Heart left ventricle (tissue), 16 donors: ENCODE measurements around the gene COPZ1. TPM values are rescaled to one million over a fixed set of nuclear protein-coding genes. Genes with fewer than 3 reads are reported as not detected.

Source experiments
- ATAC-seq, 4 donors: fragments of 200-7000 bp; cut with Tn5 transposase; one replicate each; pipeline ENCODE4 v1.9.1; 2020 to 2022; ENCODE audit warnings: moderate library complexity in 4 of 4, mild to moderate bottlenecking in 3 of 4, moderate number of reproducible peaks in 1 of 4
- DNase-seq, 5 donors: peaks; one replicate each; pipeline ENCODE4 v3.0.0-alpha.2; 2020
- H3K27ac ChIP-seq, 12 donors: fragments of 200-600 bp; sonication (generic) in 4 of 12; one replicate each; pipeline versions ENCODE4 v1.5.0 to v1.8.0; 2016 to 2022; ENCODE audit warnings: mild to moderate bottlenecking in 2 of 12
- H3K27me3 ChIP-seq, 9 donors: fragments of 200-600 bp; sonication (generic) in 2 of 9; one replicate each; pipeline versions ENCODE4 v1.5.1 to v1.8.0; 2016 to 2022; ENCODE audit warnings: mild to moderate bottlenecking in 3 of 9
- H3K36me3 ChIP-seq, 9 donors: fragments of 200-600 bp; sonication (generic) in 2 of 9; one replicate each; pipeline versions ENCODE4 v1.5.0 to v1.8.0; 2018 to 2022; ENCODE audit warnings: mild to moderate bottlenecking in 2 of 9
- H3K4me1 ChIP-seq, 12 donors: fragments of 200-600 bp; sonication (generic) in 4 of 12; one replicate each; pipeline versions ENCODE4 v1.5.0 to v1.8.0; 2016 to 2022; ENCODE audit warnings: mild to moderate bottlenecking in 3 of 12
- H3K4me3 ChIP-seq, 12 donors: fragments of 200-600 bp; sonication (generic) in 4 of 12; one replicate each; pipeline versions ENCODE4 v1.5.0 to v1.8.0; 2017 to 2022; ENCODE audit warnings: mild to moderate bottlenecking in 9 of 12, moderate library complexity in 4 of 12
- H3K9me3 ChIP-seq, 12 donors: fragments of 200-600 bp; sonication (generic) in 4 of 12; one replicate each; pipeline versions ENCODE4 v1.5.0 to v1.8.0; 2016 to 2022; ENCODE audit warnings: mild to moderate bottlenecking in 1 of 12
- CTCF ChIP-seq, 12 donors: fragments of 200-600 bp; sonication (generic) in 4 of 12; IDR thresholded peaks; one replicate each; pipeline versions ENCODE4 v1.5.0 to v1.8.0; 2018 to 2022; ENCODE audit warnings: antibody characterized with exemption in 12 of 12, mild to moderate bottlenecking in 5 of 12
- POLR2A ChIP-seq, 2 donors: fragments of 450-650 bp; IDR thresholded peaks; one replicate each; pipeline ENCODE4 v1.6.1; 2017; ENCODE audit warnings: antibody characterized with exemption in 2 of 2, mild to moderate bottlenecking in 2 of 2, moderate library complexity in 2 of 2
- WGBS, 4 donors: extraction: QIAGEN DNeasy Blood & Tissue Kit in 2 of 4; methylation state at CpG; one replicate each; pipeline versions ENCODE4 v1.1.5 to v1.1.7; 2013 to 2018; 5-methylcytosine and 5-hydroxymethylcytosine counted together
- intact Hi-C, 10 donors: fragments of 100-400 bp; cut with DNase I; formaldehyde crosslinking; loops; one replicate each; pipeline versions ENCODE4 v1.11.1 to v1.14.2; 2022
- polyA plus RNA-seq, 2 donors: library from polyadenylated mRNA; stranded (reverse); fragments of 200-250 nt; gene quantifications; one replicate each; pipeline ENCODE4 v1.2.3, GENCODE V29; 2013
- total RNA-seq, 9 donors: library from RNA; depleted of rRNA in 2 of 9; stranded (reverse); fragments of >200 nt in 2 of 9; fragmentation: NEBNext Ultra II Directional in 3 of 9; extraction: Animal tissue kit (Norgen Biotek cat#: 25700) in 3 of 9; gene quantifications; one replicate each; pipeline versions ENCODE4 v1.1.0 to v1.2.4, GENCODE V29; 2016 to 2023
- donor health status: ischemic (EF 13 %, LVEDD 7.1; RV severe dilation, severe dysfunction).
- donor health status: healthy with polysubstance abuse.
- donor health status: DM: no; HTN: yes; CAD: no.
- donor health status: DM: no; HTN: no; CAD: no.
- donor health status: ischemic (EF 25% LVEDD 6.9; RV normal size, moderate dysfunction).
- donor health status: ischemic (EF 25% LVEDD 5.7; RV mildly dilated, moderate dysfunction).
- donor health status: healthy.
- donor health status: DM: yes; HTN: yes; CAD: no.
- donor health status: ischemic (EF 35%, LVEDD 5.7; RV mildly dilated, moderate dysfunction).
- donor health status: nonischemic (EF 11% LVEDD 7.7; RV severe dilation, severe dysfunction).
- donor health status: DM: yes; HTN: yes; CAD: no.
- donor health status: PGD.
- donor health status: ischemic (EF 29% LVEDD 5.4; RV normal size, mild dysfunction).
- donor health status: nonischemic (EF 23%, LVEDD 6.1; RV moderate dilation, normal function).

COPZ1 gene
- total and polyA plus RNA-seq, 11 donors: 77.3 to 146 (median 125) TPM

GRCh38 chr12:54286042-54287030 lies 38.6 kb upstream of the COPZ1 start:
- no peak overlapping the region for H3K4me3 ChIP-seq
- WGBS, 4 donors: 47 to 53% (median 49%) methylated on average over 12 of the region's 12 CpGs
- H3K9me3 ChIP-seq: no peaks in the 10 kb centered on the region
- no peaks in the 10 kb centered on the region for H3K27me3 ChIP-seq
- intact Hi-C loops: loop anchor here in 2 of 10 donors (5.0 to 10.0 kb wide), 2 partner anchors 68 to 71 kb away; no protein-coding TSS in a partner anchor
- H3K4me1 ChIP-seq: peaks cover 9 to 71% (median 54%) of the 10 kb centered on the region in 12 donors
- TF ChIP-seq POLR2A (IDR thresholded peaks at IDR 0.05) (no peak), CTCF (IDR thresholded peaks at IDR 0.05) (no peak)
- peaks cover 0 to 82% (median 76%) of the 10 kb centered on the region in 9 donors for H3K36me3 ChIP-seq
- peak in 3 of 4 donors; percentile 30 to 55 (median 49) for ATAC-seq
- no peak for DNase-seq
- H3K27ac ChIP-seq: peak overlapping the region in 2 of 12 donors; percentile 20 to 44

DNA sequence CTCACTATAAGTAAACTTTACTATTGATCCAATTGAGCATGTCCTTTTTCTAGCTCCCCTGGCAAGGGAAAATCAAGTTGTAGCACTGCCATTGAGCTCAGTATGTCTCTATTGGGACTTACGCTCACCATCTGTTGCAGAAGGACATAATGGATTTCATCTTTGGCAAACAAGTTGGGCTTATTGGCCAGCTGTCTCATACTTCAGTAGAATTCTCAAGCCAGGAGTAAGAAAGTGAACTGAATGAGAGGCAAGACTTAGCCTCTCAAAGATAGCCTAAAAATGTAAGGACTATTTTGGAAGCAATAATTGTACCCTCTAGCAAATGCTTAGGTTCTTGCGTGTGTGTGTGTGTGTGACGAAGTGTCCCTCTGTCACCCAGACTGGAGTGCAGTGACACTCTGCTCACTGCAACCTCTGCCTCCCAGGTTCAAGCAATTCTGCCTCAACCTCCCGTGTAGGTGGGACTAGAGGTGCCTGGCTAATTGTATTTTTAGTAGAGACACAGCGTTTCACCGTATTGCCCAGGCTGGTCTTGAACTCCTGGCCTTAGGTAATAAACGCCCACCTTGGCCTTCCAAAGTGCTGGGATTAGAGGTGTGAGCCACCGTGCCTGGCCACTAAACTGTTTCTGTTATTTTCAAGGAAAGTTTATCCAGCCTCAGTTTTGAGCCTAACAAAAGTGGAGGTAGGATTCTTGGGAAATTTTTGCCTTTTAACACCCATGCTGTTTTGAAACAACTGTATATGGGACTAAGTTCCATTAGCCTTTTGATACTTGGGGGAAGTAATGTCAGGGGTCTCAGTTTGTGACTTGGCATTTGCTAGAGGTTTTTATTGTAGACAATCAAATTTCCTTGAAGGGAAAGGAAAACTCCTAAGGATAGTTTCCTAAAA lies 37.4 kb upstream of the COPZ1 start:
- Histone ChIP-seq H3K4me1 (peaks cover 9 to 59% (median 42%) of the 10 kb centered on the region in 12 donors), H3K27me3 (no peaks in the 10 kb centered on the region), H3K4me3 (no peak overlapping the region), H3K36me3 (peaks cover 0 to 70% (median 65%) of the 10 kb centered on the region in 9 donors), H3K9me3 (no peaks in the 10 kb centered on the region), H3K27ac (no peak overlapping the region)
- WGBS, 4 donors: 71 to 77% (median 74%) methylated on average over 8 of the region's 8 CpGs
- DNase-seq (no peak), ATAC-seq (no peak)
- intact Hi-C loops: loop anchor here in 2 of 10 donors (5.0 to 10.0 kb wide), 2 partner anchors 67 to 70 kb away; no protein-coding TSS in a partner anchor
- TF ChIP-seq CTCF (IDR thresholded peaks at IDR 0.05): no peak
- TF ChIP-seq POLR2A (IDR thresholded peaks at IDR 0.05): no peak

- peaks cover 0 to 36% (median under 1%) of the 10 kb centered on the region in 12 donors for H3K4me1 ChIP-seq
- intact Hi-C loops: loop anchor here in 5 of 10 donors (5.0 to 10.0 kb wide), 3 partner anchors 65 to 72 kb away; partner anchors contain the start of gene GPR84 (in 3 of the 5)
- H3K27me3 ChIP-seq: no peaks in the 10 kb centered on the region
- ATAC-seq (peak in 3 of 4 donors; percentile 31 to 64 (median 63)), DNase-seq (peak in 3 of 5 donors; percentile 19 to 57 (median 48))
- H3K9me3 ChIP-seq: no peaks in the 10 kb centered on the region
- H3K36me3 ChIP-seq: peaks cover 0 to 23% (median 17%) of the 10 kb centered on the region in 9 donors
- peak overlapping the region in 1 of 12 donors; percentile 24 for H3K27ac ChIP-seq
- 71 to 86% (median 80%) methylated on average over 24 to 30 of the region's 30 CpGs for WGBS, 4 donors
- no peak for TF ChIP-seq POLR2A (IDR thresholded peaks at IDR 0.05)
- no peak for TF ChIP-seq CTCF (IDR thresholded peaks at IDR 0.05)
- no peak overlapping the region for H3K4me3 ChIP-seq
Observed at GRCh38 chr12:54292083-54292930, 32.6 kb upstream of the COPZ1 start.
